GM12875 (cell line): ENCODE measurements around the gene TMEM59L.

Experiments
- H3K4me3 ChIP-seq: one replicate; pipeline ENCODE4 v1.5.1; 2011; ENCODE audit warnings: low read depth, low read length, control low read depth
- TF ChIP-seq, protein P1 (sequence below): IDR thresholded peaks from 2 replicates; pipeline ENCODE4 v1.5.1; 2011; ENCODE audit warnings: low read depth, mild to moderate bottlenecking, control low read depth, inconsistent platforms, low read length, moderate library complexity, borderline replicate concordance; ENCODE audit not compliant: insufficient read depth

TMEM59L gene

DNA sequence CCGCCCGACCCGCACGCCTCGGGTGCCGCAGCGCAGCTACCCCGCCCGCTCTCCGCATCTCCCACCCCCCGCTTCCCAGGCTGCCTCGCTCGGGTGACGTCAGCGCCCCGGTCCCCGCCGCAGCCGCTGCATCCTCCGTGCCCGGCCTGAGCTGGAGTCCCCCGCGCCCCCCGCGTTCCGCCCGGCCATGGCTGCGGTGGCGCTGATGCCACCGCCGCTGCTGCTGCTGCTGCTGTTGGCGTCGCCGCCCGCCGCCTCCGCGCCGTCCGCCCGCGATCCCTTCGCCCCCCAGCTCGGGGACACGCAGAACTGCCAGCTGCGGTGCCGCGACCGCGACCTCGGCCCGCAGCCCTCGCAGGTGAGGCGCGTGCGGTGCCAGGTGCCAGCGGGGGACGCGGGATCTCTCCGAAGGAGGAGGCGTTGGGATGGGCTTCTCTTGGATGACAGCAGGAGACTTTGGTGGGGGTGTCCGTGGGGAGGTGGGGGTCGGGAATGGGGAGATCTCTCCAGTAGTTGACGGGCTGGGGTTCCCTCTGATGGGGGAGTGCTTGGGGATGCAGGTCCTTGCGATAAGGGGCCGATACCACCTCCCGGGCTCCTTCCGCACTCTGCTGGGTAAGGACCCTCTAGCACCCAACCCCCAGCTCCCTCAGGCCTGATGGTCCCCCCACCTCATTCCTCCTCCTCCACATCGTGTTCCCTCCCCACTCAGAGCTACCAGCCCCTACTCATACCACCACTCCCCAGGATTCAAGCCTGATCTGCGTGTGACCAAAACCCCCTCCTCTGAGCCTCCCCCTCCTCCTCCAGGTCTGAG lies at the start of gene TMEM59L:
TMEM59L (plus strand) TSS at position 99 of the 817 bp plus-strand sequence; CDS start at position 188, 89 bp downstream.
- TF ChIP-seq, protein P1, sequence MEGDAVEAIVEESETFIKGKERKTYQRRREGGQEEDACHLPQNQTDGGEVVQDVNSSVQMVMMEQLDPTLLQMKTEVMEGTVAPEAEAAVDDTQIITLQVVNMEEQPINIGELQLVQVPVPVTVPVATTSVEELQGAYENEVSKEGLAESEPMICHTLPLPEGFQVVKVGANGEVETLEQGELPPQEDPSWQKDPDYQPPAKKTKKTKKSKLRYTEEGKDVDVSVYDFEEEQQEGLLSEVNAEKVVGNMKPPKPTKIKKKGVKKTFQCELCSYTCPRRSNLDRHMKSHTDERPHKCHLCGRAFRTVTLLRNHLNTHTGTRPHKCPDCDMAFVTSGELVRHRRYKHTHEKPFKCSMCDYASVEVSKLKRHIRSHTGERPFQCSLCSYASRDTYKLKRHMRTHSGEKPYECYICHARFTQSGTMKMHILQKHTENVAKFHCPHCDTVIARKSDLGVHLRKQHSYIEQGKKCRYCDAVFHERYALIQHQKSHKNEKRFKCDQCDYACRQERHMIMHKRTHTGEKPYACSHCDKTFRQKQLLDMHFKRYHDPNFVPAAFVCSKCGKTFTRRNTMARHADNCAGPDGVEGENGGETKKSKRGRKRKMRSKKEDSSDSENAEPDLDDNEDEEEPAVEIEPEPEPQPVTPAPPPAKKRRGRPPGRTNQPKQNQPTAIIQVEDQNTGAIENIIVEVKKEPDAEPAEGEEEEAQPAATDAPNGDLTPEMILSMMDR: no peak
- H3K4me3 ChIP-seq: no peak within 1 kb of the TSS

DNA sequence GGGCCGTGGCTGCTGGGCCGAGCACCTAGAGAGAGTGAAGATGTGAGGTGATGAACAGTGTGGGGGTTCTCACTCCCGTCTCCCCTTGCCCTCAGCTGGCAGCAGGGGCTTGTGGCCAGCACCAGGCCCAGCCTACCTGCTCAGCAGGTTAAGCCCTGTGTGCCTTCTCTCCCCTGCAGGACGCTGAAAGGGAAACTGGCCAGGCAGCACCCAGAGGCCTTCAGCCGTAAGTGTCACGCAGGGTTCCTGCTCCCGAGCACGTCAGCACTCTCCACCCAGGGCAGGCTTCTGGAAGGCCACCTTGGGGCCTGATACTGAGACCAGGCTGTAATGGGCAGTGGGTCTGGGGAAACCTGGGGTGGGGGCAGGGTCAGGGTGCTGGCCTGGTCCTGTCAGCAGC lies 45.7 kb upstream of the TMEM59L start:
- H3K4me3 ChIP-seq: no peak overlapping the region
- TF ChIP-seq, protein P1: no peak

DNA sequence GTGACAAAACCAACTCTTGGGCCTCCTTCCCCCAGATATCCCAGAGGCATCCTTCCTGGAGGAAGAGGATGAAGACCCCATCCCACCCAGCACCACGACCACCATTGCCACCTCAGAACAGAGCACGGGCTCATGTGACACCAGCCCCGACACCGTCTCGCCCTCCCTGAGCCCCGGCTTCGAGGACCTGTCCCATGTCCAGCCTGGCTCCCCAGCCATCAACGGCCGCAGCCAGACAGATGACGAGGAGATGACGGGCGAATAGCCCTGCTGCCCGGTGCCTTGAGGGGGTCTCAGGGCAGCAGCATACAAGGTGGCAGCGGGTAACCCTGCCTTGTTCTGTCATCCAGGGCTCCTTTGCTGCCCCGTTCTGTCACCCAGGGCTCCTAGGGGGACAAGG lies 44.3 kb upstream of the TMEM59L start:
- TF ChIP-seq, protein P1: no peak
- no peak overlapping the region for H3K4me3 ChIP-seq

DNA sequence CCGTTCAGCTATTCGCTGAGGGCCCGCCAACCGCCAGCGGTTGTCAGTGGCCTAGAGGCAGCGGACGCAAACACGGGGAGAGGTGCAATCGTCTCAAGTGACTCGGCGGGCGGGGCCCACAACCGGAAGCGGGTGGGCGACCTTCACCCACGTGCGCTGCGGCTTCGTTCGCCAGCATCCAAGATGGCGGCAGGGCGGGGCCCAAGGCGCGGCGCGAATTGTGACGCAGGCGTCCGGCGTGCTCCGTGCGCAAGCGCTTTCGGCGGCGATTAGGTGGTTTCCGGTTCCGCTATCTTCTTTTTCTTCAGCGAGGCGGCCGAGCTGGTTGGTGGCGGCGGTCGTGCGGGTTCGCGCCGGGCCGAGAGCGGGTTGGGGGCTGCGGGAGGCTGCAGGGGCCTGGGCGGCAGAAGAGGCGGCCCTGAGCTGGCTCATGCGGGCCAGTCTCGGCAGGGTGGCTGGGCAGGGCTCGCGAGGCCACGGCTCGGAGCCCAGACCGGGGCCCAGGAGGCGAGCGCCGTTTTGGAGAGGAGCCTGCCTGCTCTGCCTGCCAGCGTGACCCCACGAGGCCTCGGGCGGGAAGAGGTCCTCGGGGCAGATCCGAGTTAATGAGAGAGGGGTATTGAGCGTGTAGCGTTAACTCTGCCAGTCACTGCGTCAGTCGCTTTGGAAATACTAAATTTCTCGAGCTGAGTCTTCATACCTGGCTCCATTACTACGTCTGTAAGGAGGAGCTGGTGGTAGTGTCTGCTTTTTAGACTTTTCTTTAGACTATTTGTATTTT lies 40.9 kb upstream of the TMEM59L start, which contains the start of gene UBA52:
UBA52 (plus strand) TSS at position 294 of the 781 bp plus-strand sequence. CDS start 1,444 bp downstream, outside the sequence.
- peak within 1 kb of the TSS; percentile 74 for H3K4me3 ChIP-seq
- TF ChIP-seq, protein P1: no peak

DNA sequence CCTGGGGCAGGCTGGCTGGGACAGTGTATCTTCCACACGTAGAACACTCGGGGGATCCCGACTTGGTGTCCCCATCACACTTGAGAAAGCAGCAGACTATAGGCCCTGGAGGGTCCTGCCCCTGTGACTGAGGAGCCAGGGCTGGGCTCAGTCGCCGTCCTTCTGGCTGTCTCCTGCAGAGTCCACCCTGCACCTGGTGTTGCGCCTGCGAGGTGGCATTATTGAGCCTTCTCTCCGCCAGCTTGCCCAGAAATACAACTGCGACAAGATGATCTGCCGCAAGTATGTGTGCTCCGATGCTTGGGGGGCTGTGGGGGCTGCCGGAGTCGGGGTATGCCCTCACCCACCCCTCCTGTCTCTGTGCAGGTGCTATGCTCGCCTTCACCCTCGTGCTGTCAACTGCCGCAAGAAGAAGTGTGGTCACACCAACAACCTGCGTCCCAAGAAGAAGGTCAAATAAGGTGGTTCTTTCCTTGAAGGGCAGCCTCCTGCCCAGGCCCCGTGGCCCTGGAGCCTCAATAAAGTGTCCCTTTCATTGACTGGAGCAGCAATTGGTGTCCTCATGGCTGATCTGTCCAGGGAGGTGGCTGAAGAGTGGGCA lies 37.9 kb upstream of the TMEM59L start:
- TF ChIP-seq, protein P1: no peak
- H3K4me3 ChIP-seq: no peak overlapping the region

DNA sequence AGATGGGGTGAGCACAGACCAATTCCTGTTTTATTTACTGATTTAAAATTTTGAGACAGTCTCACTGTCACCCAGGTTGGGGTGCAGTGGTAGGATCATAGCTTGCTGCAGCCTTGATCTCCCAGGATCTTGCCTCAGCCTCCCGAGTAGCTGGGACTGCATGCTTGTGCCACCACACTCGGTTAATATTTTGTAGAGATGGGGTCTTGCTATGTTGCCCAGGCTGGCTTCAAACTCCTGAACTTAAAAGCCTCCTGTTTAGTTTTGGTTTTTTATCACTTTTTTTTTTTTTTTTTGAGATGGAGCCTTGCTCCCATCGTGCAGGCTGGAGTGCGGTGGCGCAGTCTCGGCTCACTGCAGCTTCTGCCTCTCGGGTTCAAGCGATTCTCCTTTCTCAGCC lies 36.3 kb upstream of the TMEM59L start:
- H3K4me3 ChIP-seq: no peak overlapping the region
- TF ChIP-seq, protein P1: no peak
